ENCODE measurements around the gene TEN1. TPM values are rescaled to one million over a fixed set of nuclear protein-coding genes. Genes with fewer than 3 reads are reported as not detected.

TEN1 gene
- total and polyA plus RNA-seq, 9 of the 15 experiments (the other 6 are each of a cell fraction or from before 2014, with no cell fraction given): 1.3 to 25.7 (median 10.1) TPM

DNA sequence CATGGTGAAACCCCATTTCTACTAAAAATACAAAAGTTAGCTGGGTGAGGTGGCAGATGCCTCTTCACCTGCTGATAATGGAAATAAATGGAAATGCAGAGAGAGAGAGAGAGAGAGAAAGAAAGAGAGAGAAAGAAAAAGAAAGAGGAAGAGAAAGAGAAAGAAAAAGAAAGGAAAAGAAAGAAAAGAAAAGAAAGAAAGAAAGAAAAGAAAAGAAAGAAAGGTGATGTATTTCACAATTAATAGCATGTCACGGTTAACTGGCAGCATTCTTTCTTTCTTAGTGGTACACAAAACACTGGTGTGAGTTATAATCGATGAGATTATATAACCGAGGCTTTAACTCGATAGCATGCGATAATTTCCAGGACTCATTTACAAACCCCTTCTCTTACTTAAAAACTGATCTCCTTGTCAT lies 3.3 kb upstream of the TEN1 start (continued):
- peak; percentile 46; the same call in 1 of the 2 replicates for TF ChIP-seq MTA1 (IDR thresholded peaks at IDR 0.05; ENCODE audit: borderline replicate concordance)
- TF ChIP-seq, protein P1, sequence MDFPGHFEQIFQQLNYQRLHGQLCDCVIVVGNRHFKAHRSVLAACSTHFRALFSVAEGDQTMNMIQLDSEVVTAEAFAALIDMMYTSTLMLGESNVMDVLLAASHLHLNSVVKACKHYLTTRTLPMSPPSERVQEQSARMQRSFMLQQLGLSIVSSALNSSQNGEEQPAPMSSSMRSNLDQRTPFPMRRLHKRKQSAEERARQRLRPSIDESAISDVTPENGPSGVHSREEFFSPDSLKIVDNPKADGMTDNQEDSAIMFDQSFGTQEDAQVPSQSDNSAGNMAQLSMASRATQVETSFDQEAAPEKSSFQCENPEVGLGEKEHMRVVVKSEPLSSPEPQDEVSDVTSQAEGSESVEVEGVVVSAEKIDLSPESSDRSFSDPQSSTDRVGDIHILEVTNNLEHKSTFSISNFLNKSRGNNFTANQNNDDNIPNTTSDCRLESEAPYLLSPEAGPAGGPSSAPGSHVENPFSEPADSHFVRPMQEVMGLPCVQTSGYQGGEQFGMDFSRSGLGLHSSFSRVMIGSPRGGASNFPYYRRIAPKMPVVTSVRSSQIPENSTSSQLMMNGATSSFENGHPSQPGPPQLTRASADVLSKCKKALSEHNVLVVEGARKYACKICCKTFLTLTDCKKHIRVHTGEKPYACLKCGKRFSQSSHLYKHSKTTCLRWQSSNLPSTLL (IDR thresholded peaks at IDR 0.05): 0 out of 2 replicates have a peak, but pooled peaks have one; percentile 51
- TF ChIP-seq THRAP3 (IDR thresholded peaks at IDR 0.05; ENCODE audit: borderline replicate concordance): peak; percentile 87
- TF ChIP-seq CHD2 (IDR thresholded peaks at IDR 0.05; ENCODE audit: low read depth, low read length): no peak
- TF ChIP-seq, protein P2, sequence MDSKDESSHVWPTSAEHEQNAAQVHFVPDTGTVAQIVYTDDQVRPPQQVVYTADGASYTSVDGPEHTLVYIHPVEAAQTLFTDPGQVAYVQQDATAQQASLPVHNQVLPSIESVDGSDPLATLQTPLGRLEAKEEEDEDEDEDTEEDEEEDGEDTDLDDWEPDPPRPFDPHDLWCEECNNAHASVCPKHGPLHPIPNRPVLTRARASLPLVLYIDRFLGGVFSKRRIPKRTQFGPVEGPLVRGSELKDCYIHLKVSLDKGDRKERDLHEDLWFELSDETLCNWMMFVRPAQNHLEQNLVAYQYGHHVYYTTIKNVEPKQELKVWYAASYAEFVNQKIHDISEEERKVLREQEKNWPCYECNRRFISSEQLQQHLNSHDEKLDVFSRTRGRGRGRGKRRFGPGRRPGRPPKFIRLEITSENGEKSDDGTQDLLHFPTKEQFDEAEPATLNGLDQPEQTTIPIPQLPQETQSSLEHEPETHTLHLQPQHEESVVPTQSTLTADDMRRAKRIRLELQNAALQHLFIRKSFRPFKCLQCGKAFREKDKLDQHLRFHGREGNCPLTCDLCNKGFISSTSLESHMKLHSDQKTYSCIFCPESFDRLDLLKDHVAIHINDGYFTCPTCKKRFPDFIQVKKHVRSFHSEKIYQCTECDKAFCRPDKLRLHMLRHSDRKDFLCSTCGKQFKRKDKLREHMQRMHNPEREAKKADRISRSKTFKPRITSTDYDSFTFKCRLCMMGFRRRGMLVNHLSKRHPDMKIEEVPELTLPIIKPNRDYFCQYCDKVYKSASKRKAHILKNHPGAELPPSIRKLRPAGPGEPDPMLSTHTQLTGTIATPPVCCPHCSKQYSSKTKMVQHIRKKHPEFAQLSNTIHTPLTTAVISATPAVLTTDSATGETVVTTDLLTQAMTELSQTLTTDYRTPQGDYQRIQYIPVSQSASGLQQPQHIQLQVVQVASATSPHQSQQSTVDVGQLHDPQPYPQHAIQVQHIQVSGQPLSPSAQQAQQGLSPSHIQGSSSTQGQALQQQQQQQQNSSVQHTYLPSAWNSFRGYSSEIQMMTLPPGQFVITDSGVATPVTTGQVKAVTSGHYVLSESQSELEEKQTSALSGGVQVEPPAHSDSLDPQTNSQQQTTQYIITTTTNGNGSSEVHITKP (IDR thresholded peaks at IDR 0.05; ENCODE audit: partially characterized antibody): no peak
- TF ChIP-seq DPF2 (IDR thresholded peaks at IDR 0.05): no peak
- TF ChIP-seq ZNF589 (CRISPR knock-in tag; IDR thresholded peaks at IDR 0.05; ENCODE audit: low read depth): no peak
- no peak for TF ChIP-seq ZKSCAN3 (CRISPR knock-in tag; IDR thresholded peaks at IDR 0.05)
